ENCODE measurements around the gene HOMER2. TPM values are rescaled to one million over a fixed set of nuclear protein-coding genes. Genes with fewer than 3 reads are reported as not detected.

The HOMER2 gene
- total RNA-seq, 1 donor from 2014 or later = 18.7 TPM

- H3K4me3 Mint-ChIP-seq = no peak overlapping the region
- H3K27me3 Mint-ChIP-seq (ENCODE audit: low read depth) = no peaks in the 10 kb centered on the region
- peaks cover 2% of the 10 kb centered on the region for H3K36me3 Mint-ChIP-seq (ENCODE audit: low read depth)
- DNase-seq (ENCODE audit: low read depth, low spot score) = no peak
- H3K9me3 Mint-ChIP-seq = peaks cover 4% of the 10 kb centered on the region
- no peak overlapping the region for H3K27ac Mint-ChIP-seq (ENCODE audit: unreplicated experiment)
- TF ChIP-seq CTCF (conservative IDR thresholded peaks at IDR 0.05) = no peak
- H3K4me1 Mint-ChIP-seq = peaks cover 14% of the 10 kb centered on the region
These were observed 28.5 kb upstream of the HOMER2 start for GRCh38 chr15:82980981-82981380.

DNA sequence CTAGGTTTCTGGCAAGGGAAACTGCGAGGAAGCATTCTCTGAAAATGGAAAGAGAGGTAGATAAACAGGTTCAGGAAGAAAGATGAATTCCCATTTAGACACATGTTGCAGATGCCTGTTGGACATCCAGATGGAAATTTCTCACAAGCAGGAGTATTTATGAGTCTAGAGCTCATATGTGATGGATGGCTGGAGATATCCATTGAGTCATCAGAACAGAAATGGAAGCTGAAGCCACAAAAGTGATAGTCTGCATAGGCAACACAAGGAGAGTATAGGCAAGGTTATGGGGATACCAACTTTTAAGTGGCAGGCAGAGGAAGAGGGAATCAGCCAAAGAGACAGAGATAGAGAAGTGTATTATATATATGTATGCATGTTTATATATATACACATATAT lies 27.2 kb upstream of the HOMER2 start:
- H3K4me3 Mint-ChIP-seq = no peak overlapping the region
- H3K27ac Mint-ChIP-seq (ENCODE audit: unreplicated experiment) = no peak overlapping the region
- DNase-seq (ENCODE audit: low read depth, low spot score) = no peak
- no peak for TF ChIP-seq CTCF (conservative IDR thresholded peaks at IDR 0.05)
- no peaks in the 10 kb centered on the region for H3K36me3 Mint-ChIP-seq (ENCODE audit: low read depth)
- H3K4me1 Mint-ChIP-seq = peaks cover 1% of the 10 kb centered on the region
- H3K27me3 Mint-ChIP-seq (ENCODE audit: low read depth) = no peaks in the 10 kb centered on the region
- H3K9me3 Mint-ChIP-seq = no peaks in the 10 kb centered on the region

- Mint-ChIP-seq H3K27ac (ENCODE audit: unreplicated experiment) (no peak overlapping the region), H3K4me3 (no peak overlapping the region)
These were observed 25.9 kb upstream of the HOMER2 start for GRCh38 chr15:82978438-82978837.

GRCh38 chr15:82977076-82977475 lies 24.6 kb upstream of the HOMER2 start:
- no peak for DNase-seq (ENCODE audit: low read depth, low spot score)
- H3K27me3 Mint-ChIP-seq (ENCODE audit: low read depth) = no peaks in the 10 kb centered on the region
- H3K4me1 Mint-ChIP-seq = no peaks in the 10 kb centered on the region
- no peak overlapping the region for H3K27ac Mint-ChIP-seq (ENCODE audit: unreplicated experiment)
- H3K36me3 Mint-ChIP-seq (ENCODE audit: low read depth) = no peaks in the 10 kb centered on the region
- no peak for TF ChIP-seq CTCF (conservative IDR thresholded peaks at IDR 0.05)
- no peak overlapping the region for H3K4me3 Mint-ChIP-seq
- no peaks in the 10 kb centered on the region for H3K9me3 Mint-ChIP-seq

More at GRCh38 chr15:82978438-82978837, 25.9 kb upstream of the HOMER2 start:
- no peak for TF ChIP-seq CTCF (conservative IDR thresholded peaks at IDR 0.05)
- Mint-ChIP-seq H3K9me3 (no peaks in the 10 kb centered on the region), H3K27me3 (ENCODE audit: low read depth) (no peaks in the 10 kb centered on the region), H3K4me1 (no peaks in the 10 kb centered on the region), H3K36me3 (ENCODE audit: low read depth) (no peaks in the 10 kb centered on the region)
- DNase-seq (ENCODE audit: low read depth, low spot score) = no peak

DNA sequence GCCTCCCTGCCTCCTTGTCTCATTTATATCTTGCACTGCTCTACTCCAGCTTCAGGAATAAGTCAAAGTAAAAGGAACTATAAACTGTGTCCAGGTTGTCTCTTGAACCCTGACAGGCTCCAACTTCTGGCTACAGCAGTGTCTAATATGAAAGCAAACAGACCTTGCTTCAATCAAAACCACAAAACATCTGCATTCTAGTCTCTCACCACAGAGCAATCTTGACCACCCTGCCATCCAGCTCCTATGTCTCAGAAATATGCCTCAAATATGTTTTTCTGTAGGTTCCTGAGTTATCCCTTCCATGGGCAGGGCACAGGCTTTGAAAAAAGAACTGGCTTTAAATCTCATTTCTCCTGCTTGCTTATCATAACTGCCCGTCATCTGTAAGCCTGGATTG lies 20.5 kb upstream of the HOMER2 start:
- no peak for DNase-seq (ENCODE audit: low read depth, low spot score)
- Mint-ChIP-seq H3K4me3 (no peak overlapping the region), H3K27ac (ENCODE audit: unreplicated experiment) (no peak overlapping the region), H3K27me3 (ENCODE audit: low read depth) (no peaks in the 10 kb centered on the region), H3K36me3 (ENCODE audit: low read depth) (no peaks in the 10 kb centered on the region), H3K9me3 (no peaks in the 10 kb centered on the region), H3K4me1 (no peaks in the 10 kb centered on the region)
- no peak for TF ChIP-seq CTCF (conservative IDR thresholded peaks at IDR 0.05)
